HFF-Myc (cell line): ENCODE data around the gene RIOK1.

ENCODE experiments used
- DNase-seq: peaks from one replicate; pipeline ENCODE4 v3.0.0-alpha.2; 2011; ENCODE audit warnings: low read depth; ENCODE audit errors: extremely low read depth
- H3K4me3 ChIP-seq: replicated peaks from 2 replicates; pipeline ENCODE4 v1.5.1; 2011; ENCODE audit warnings: low read depth, mild to moderate bottlenecking, control low read depth, low read length
- TF ChIP-seq, protein P1 (sequence below): IDR thresholded peaks from 2 replicates; pipeline ENCODE4 v1.5.1; 2012; ENCODE audit warnings: mild to moderate bottlenecking, low read depth, low read length, control low read depth; ENCODE audit errors: missing control alignments

RIOK1 gene

DNA sequence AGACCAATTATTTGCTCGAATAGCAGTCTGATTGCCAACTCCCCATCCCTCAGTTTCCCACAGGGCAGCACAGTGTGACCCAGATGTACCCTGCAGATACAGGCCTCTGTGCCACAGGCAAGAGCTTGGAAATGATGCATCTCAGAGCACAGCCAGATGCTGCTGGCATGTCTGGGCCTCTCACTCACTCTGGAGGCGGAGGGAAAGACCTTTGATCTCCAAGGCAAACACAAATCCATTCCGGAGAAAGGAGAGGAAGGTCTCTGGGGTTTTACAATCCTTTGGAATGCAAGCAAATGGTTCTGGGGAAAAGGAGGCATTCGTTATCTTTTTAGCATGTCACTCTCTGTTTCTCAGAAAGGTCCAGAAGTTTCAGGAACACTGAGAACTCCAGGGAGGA is 74.2 kb downstream of the RIOK1 start:
- TF ChIP-seq, protein P1, sequence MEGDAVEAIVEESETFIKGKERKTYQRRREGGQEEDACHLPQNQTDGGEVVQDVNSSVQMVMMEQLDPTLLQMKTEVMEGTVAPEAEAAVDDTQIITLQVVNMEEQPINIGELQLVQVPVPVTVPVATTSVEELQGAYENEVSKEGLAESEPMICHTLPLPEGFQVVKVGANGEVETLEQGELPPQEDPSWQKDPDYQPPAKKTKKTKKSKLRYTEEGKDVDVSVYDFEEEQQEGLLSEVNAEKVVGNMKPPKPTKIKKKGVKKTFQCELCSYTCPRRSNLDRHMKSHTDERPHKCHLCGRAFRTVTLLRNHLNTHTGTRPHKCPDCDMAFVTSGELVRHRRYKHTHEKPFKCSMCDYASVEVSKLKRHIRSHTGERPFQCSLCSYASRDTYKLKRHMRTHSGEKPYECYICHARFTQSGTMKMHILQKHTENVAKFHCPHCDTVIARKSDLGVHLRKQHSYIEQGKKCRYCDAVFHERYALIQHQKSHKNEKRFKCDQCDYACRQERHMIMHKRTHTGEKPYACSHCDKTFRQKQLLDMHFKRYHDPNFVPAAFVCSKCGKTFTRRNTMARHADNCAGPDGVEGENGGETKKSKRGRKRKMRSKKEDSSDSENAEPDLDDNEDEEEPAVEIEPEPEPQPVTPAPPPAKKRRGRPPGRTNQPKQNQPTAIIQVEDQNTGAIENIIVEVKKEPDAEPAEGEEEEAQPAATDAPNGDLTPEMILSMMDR = no peak
- no peak overlapping the region for H3K4me3 ChIP-seq
- peak; percentile 17 for DNase-seq

DNA sequence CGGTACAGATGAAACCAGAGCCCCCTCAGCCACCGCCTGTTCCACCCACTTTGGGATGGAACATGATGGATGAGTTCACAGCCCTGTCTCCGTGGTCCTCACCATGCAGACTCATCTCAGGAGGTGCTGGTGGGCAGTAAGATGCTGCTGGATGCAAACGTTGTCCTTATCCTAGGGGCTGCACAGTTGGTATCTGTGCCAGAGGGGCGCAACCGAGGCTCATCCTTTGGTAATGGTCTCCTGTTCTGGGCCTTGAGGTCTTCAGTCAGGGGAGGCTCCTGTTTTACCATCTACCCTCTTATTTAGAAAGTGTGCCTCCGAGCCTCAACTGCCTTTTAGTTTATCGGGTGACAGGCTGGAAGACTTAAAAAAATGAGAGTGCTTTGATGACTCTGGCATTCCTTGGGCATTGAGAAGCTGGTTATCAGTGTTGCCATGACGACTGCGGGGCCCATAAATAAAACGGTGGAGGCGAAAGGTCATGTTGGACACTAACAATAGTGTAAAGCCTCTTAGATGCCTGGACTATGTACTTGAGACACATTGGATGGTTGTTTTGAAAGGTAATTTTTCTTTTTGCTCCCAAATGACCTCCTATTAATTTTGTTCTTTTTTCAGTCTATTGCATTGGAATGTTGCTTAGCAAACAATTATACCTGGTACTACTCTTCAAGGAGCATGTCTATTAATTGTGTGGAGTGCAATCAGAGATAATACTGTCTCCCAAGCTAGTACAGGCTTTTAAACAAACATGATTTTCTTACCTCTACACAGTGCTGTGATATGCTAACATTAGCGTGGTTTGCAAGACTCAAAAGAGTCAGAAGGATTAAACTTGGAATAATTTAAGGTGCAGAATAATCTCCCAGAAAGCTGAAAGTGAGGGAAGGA is 77.6 kb downstream of the RIOK1 start:
- DNase-seq = no peak
- H3K4me3 ChIP-seq = no peak overlapping the region
- TF ChIP-seq, protein P1 = no peak
